HepG2 (cell line): ENCODE measurements around the gene NPR3.
A peak's percentile ranks its signal among the peaks of the same experiment; 100 is the strongest.

ENCODE experiments used
- EP300 ChIP-seq, 3 experiments: sonication (generic) in 1 of 3; formaldehyde crosslinking in 1 of 3; IDR thresholded peaks; 2 replicates each; pipeline versions ENCODE4 v1.5.1 to v1.6.1; 2011 to 2020; ENCODE audit warnings: low read depth in 2 of 3, low read length in 2 of 3, borderline replicate concordance in 1 of 3, improper control_type of control experiment in 1 of 3, mild to moderate bottlenecking in 1 of 3, missing genetic modification reagents in 1 of 3, moderate library complexity in 1 of 3
- POLR2AphosphoS5 ChIP-seq: IDR thresholded peaks from 2 replicates; pipeline ENCODE4 v1.6.1; 2012; ENCODE audit warnings: low read depth, low read length
- SCMH1 ChIP-seq: sonication (generic); formaldehyde crosslinking; IDR thresholded peaks from 2 replicates; pipeline ENCODE4 v1.9.0; 2021; ENCODE audit warnings: missing genetic modification reagents, mild to moderate bottlenecking, borderline replicate concordance
- ZKSCAN8 ChIP-seq: IDR thresholded peaks from 2 replicates; pipeline ENCODE4 v1.6.1; 2016; ENCODE audit warnings: borderline replicate concordance, missing genetic modification reagents, missing compliant biosample characterization
- TF ChIP-seq, protein P1 (sequence below): sonication (generic); formaldehyde crosslinking; IDR thresholded peaks from 2 replicates; pipeline ENCODE4 v1.4.0; 2020; ENCODE audit warnings: missing genetic modification reagents, borderline replicate concordance
- TF ChIP-seq, protein P2 (sequence below): IDR thresholded peaks from 2 replicates; pipeline ENCODE4 v1.6.1; 2012; ENCODE audit warnings: inconsistent platforms

DNA sequence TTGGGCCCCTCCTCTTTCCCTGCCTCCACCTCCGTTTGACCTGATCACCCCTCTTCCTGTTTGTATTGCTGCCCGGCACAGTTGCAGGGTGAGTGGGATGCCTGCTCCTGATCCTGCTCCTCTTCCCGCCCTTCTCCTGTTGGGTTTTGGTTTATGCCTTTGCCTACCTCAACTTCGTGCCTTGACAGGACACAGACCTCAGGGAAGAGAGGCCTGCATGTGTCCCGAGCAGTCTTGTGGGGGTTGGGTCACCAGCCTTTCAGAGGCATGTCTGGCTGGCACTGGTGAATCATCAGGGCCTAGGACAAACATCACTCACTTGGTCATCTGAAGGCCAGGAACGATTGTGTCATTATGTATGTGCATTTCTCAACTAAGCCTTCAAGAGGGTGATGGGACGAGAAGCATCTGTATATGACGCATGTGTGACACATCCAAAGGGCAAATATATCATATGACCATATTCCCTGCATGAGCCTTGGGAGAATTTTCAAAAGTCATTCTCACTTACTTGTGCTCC lies 56.9 kb downstream of the NPR3 start:
- TF ChIP-seq, protein P1, sequence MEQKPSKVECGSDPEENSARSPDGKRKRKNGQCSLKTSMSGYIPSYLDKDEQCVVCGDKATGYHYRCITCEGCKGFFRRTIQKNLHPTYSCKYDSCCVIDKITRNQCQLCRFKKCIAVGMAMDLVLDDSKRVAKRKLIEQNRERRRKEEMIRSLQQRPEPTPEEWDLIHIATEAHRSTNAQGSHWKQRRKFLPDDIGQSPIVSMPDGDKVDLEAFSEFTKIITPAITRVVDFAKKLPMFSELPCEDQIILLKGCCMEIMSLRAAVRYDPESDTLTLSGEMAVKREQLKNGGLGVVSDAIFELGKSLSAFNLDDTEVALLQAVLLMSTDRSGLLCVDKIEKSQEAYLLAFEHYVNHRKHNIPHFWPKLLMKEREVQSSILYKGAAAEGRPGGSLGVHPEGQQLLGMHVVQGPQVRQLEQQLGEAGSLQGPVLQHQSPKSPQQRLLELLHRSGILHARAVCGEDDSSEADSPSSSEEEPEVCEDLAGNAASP (CRISPR knock-in tag), result no peak
- TF ChIP-seq, protein P2, sequence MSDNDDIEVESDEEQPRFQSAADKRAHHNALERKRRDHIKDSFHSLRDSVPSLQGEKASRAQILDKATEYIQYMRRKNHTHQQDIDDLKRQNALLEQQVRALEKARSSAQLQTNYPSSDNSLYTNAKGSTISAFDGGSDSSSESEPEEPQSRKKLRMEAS, result no peak
- TF ChIP-seq SCMH1 (CRISPR knock-in tag) (no peak), ZKSCAN8 (CRISPR knock-in tag) (no peak), EP300 (IDR thresholded peaks at IDR 0.05; ENCODE audit: low read depth in 2 of 2, low read length in 2 of 2) (peak in 1 of 2 experiments; percentile 26; a peak in 1 of 4 replicates), EP300 (CRISPR knock-in tag; IDR thresholded peaks at IDR 0.05; ENCODE audit: borderline replicate concordance) (peak; percentile 58; the same call in 1 of the 2 replicates), POLR2AphosphoS5 (no peak)
